Spleen (tissue), 11 donors: ENCODE data around the gene TCF3. TPM values are rescaled to one million over a fixed set of nuclear protein-coding genes. Genes with fewer than 3 reads are reported as not detected.
A peak's percentile ranks its signal among the peaks of the same experiment; 100 is the strongest.

Experiments
- DNase-seq: peaks from one replicate; pipeline ENCODE4 v3.0.0-alpha.2; 2020
- H3K27ac ChIP-seq, 8 donors: fragments of 200-600 bp; sonication (generic) in 7 of 8; 1 replicate in 4 of 8; 2 replicates in 4 of 8; pipeline versions ENCODE4 v1.5.0 to v1.8.0; 2016 to 2021; ENCODE audit warnings: inconsistent platforms in 4 of 8, mild to moderate bottlenecking in 4 of 8, moderate library complexity in 1 of 8
- H3K27me3 ChIP-seq, 7 donors: fragments of 200-600 bp; sonication (generic) in 6 of 7; replicated peaks in 1 of 7; 1 replicate in 4 of 7; 2 replicates in 3 of 7; pipeline versions ENCODE4 v1.5.0 to v1.8.0; 2016 to 2021; ENCODE audit warnings: inconsistent platforms in 3 of 7, mild to moderate bottlenecking in 1 of 7
- H3K36me3 ChIP-seq, 6 donors: fragments of 200-600 bp; sonication (generic) in 5 of 6; 1 replicate in 4 of 6; 2 replicates in 2 of 6; pipeline versions ENCODE4 v1.5.0 to v1.8.0; 2016 to 2021; ENCODE audit warnings: inconsistent platforms in 2 of 6
- H3K4me1 ChIP-seq, 6 donors: fragments of 200-600 bp; sonication (generic) in 5 of 6; 1 replicate in 3 of 6; 2 replicates in 3 of 6; pipeline versions ENCODE4 v1.5.0 to v1.8.0; 2016 to 2021; ENCODE audit warnings: inconsistent platforms in 3 of 6
- H3K4me3 ChIP-seq, 8 donors: fragments of 200-600 bp; sonication (generic) in 7 of 8; 1 replicate in 4 of 8; 2 replicates in 4 of 8; pipeline versions ENCODE4 v1.5.0 to v1.8.0; 2016 to 2021; ENCODE audit warnings: inconsistent platforms in 4 of 8, mild to moderate bottlenecking in 4 of 8, moderate library complexity in 2 of 8
- H3K9me3 ChIP-seq, 8 donors: fragments of 200-600 bp; sonication (generic) in 7 of 8; 1 replicate in 4 of 8; 2 replicates in 4 of 8; pipeline versions ENCODE4 v1.5.0 to v1.8.0; 2016 to 2021; ENCODE audit warnings: inconsistent platforms in 4 of 8
- POLR2A ChIP-seq, 3 donors: fragments of 450-650 bp; IDR thresholded peaks; one replicate each; pipeline ENCODE4 v1.5.1; 2017; ENCODE audit warnings: antibody characterized with exemption in 3 of 3, mild to moderate bottlenecking in 1 of 3
- POLR2AphosphoS5 ChIP-seq, 3 donors: sonication (generic); formaldehyde crosslinking; IDR thresholded peaks; one replicate each; pipeline ENCODE4 v1.5.1; 2017; ENCODE audit warnings: antibody characterized with exemption in 3 of 3
- WGBS, 5 donors: extraction: QIAGEN DNeasy Blood & Tissue Kit in 3 of 5; methylation state at CpG; one replicate each; pipeline versions ENCODE4 v1.1.5 to v1.1.7; 2013 to 2018; 5-methylcytosine and 5-hydroxymethylcytosine counted together
- intact Hi-C: fragments of 100-400 bp; cut with DNase I; formaldehyde crosslinking; loops from one replicate; pipeline ENCODE4 v1.15.0; 2023; ENCODE audit warnings: low total_unique reads
- polyA plus RNA-seq, 3 donors: library from polyadenylated mRNA; stranded (reverse); fragments of 200-250 nt; gene quantifications; one replicate each; pipeline ENCODE4 v1.2.1, GENCODE V29; 2013
- total RNA-seq, 7 donors: library from RNA; depleted of rRNA in 3 of 7; stranded (reverse); fragments of >200 nt in 3 of 7; fragmentation: NEBNext Ultra II Directional in 4 of 7; extraction: Animal tissue kit (Norgen Biotek cat#: 25700) in 4 of 7; gene quantifications; one replicate each; pipeline versions ENCODE4 v1.1.0 to v1.2.1, GENCODE V29; 2016 to 2021
- TF ChIP-seq, protein P1 (sequence below), 11 experiments: fragments of 200-600 bp in 7 of 11; fragments of 450-650 bp in 4 of 11; sonication (generic) in 4 of 11; IDR thresholded peaks in 8 of 11; conservative IDR thresholded peaks in 3 of 11; 1 replicate in 7 of 11; 2 replicates in 4 of 11; pipeline versions ENCODE4 v1.4.0 to v1.8.0; 2016 to 2021; ENCODE audit warnings: antibody characterized with exemption in 11 of 11, inconsistent platforms in 4 of 11, mild to moderate bottlenecking in 1 of 11
- donor health status: healthy with polysubstance abuse.
- donor health status: DM: no; HTN: no; CAD: no; lungs with moderate emphysema.
- donor health status: DM: no; HTN: no; CAD: no.
- donor health status: Bipolar disorder and iron deficiency.
- donor health status: healthy.
- donor health status: DM: no; HTN: no; CAD: no.
- donor health status: DM: yes; HTN: yes; CAD: no.

The TCF3 gene
- total and polyA plus RNA-seq, 10 donors: 79.2 to 135 (median 100) TPM

- Histone ChIP-seq H3K36me3 (peaks cover 0 to 27% (median 16%) of the 10 kb centered on the region in 6 donors), H3K4me3 (peak overlapping the region; percentile 61 to 93 (median 70)), H3K4me1 (peaks cover 12 to 55% (median 36%) of the 10 kb centered on the region in 6 donors), H3K27me3 (no peaks in the 10 kb centered on the region), H3K9me3 (no peaks in the 10 kb centered on the region), H3K27ac (peak overlapping the region; percentile 91 to 100 (median 97))
- TF ChIP-seq POLR2A (IDR thresholded peaks at IDR 0.05) (peak in 2 of 3 donors; percentile 51), POLR2AphosphoS5 (IDR thresholded peaks at IDR 0.05) (peak; percentile 85 to 89 (median 88))
- TF ChIP-seq, protein P1, sequence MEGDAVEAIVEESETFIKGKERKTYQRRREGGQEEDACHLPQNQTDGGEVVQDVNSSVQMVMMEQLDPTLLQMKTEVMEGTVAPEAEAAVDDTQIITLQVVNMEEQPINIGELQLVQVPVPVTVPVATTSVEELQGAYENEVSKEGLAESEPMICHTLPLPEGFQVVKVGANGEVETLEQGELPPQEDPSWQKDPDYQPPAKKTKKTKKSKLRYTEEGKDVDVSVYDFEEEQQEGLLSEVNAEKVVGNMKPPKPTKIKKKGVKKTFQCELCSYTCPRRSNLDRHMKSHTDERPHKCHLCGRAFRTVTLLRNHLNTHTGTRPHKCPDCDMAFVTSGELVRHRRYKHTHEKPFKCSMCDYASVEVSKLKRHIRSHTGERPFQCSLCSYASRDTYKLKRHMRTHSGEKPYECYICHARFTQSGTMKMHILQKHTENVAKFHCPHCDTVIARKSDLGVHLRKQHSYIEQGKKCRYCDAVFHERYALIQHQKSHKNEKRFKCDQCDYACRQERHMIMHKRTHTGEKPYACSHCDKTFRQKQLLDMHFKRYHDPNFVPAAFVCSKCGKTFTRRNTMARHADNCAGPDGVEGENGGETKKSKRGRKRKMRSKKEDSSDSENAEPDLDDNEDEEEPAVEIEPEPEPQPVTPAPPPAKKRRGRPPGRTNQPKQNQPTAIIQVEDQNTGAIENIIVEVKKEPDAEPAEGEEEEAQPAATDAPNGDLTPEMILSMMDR (IDR thresholded peaks at IDR 0.05 in 8 of 11, conservative IDR thresholded peaks at IDR 0.05 in 3 of 11): no peak
- WGBS, 5 donors: 0 to 1% (median 0%) methylated on average over 10 to 94 of the region's 94 CpGs
- DNase-seq: peak; percentile 96
- intact Hi-C loops: no loop called here
These were observed 60.2 kb downstream of the TCF3 start for GRCh38 chr19:1592024-1592754.

DNA sequence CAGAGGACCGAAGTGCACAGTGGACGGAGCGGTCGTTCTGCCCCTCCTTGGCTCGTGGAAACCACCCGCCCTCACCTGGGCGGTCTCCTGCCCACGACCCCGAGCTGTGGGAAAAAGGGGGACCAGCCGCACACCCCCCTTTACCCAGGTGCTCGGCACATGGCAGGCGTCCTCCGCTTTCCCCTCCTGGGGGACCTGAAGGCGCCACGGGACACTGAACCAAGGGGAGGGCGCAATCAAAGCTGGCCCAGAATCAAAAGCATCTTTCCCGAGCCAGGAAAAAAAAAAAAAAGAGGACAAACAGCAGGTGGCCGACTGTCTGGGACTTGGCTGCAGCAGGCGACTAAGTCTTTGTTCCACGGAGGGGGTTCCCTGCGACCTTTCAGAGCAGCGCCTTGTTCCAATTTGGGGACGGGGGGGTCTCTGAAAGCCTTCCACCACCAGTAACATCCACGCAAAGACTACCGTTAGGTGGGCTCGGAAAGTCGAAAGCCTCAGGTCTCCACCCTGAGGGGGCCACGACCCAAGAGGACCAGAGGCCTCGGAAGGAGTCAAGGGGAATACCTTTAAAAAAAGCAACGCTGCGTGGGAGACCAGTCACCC lies 60.9 kb downstream of the TCF3 start:
- TF ChIP-seq POLR2AphosphoS5 (IDR thresholded peaks at IDR 0.05) (peak in 1 of 3 donors; percentile 51), POLR2A (IDR thresholded peaks at IDR 0.05) (no peak)
- WGBS, 5 donors: 1 to 2% (median 1%) methylated on average over 27 to 31 of the region's 31 CpGs
- no peak for DNase-seq

GRCh38 chr19:1590641-1591397 lies 61.6 kb downstream of the TCF3 start:
- peaks cover 12 to 62% (median 36%) of the 10 kb centered on the region in 6 donors for H3K4me1 ChIP-seq
- no peak for DNase-seq
- peaks cover 0 to 18% (median 3%) of the 10 kb centered on the region in 6 donors for H3K36me3 ChIP-seq
- peak overlapping the region in 5 of 8 donors; percentile 20 to 100 (median 97) for H3K27ac ChIP-seq
- H3K27me3 ChIP-seq: no peaks in the 10 kb centered on the region
- TF ChIP-seq POLR2A (IDR thresholded peaks at IDR 0.05): no peak
- TF ChIP-seq, protein P1 (IDR thresholded peaks at IDR 0.05 in 8 of 11, conservative IDR thresholded peaks at IDR 0.05 in 3 of 11): peak in 3 of 11 experiments; percentile 10 to 33 (median 26)
- 17 to 20% (median 17%) methylated on average over 10 of the region's 10 CpGs for WGBS, 5 donors
- peak overlapping the region in 6 of 8 donors; percentile 61 to 93 (median 76) for H3K4me3 ChIP-seq
- intact Hi-C loops: no loop called here
- no peaks in the 10 kb centered on the region for H3K9me3 ChIP-seq

More for the DNA sequence above, 60.9 kb downstream of the TCF3 start:
- Histone ChIP-seq H3K27ac (peak overlapping the region; percentile 91 to 100 (median 97)), H3K9me3 (no peaks in the 10 kb centered on the region), H3K4me3 (peak overlapping the region; percentile 61 to 93 (median 70)), H3K4me1 (peaks cover 12 to 55% (median 36%) of the 10 kb centered on the region in 6 donors), H3K27me3 (no peaks in the 10 kb centered on the region), H3K36me3 (peaks cover 0 to 20% (median 10%) of the 10 kb centered on the region in 6 donors)
- intact Hi-C loops: no loop called here

DNA sequence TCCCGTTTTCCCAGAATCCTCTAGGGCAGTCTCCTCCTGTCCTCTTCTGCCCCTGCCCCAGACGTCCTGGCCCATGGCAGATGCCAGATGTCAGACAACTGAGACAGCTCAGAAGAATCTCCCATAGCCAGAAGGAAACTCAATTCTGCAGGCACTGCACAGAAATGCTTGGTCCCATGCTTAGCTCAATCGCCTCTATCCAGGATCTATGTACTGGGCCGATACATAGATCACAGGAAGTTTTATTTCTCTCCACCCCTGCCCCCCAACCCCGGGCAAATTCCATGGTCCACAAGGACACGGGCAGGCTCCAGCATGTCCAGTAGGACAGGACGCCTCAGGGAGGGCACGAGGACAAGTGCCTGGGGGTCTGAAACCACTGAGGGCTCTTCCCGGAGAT lies 64.5 kb downstream of the TCF3 start:
- peaks cover 12 to 56% (median 28%) of the 10 kb centered on the region in 6 donors for H3K4me1 ChIP-seq
- H3K4me3 ChIP-seq: no peak overlapping the region
- no peak overlapping the region for H3K27ac ChIP-seq
- TF ChIP-seq POLR2A (IDR thresholded peaks at IDR 0.05) (no peak), POLR2AphosphoS5 (IDR thresholded peaks at IDR 0.05) (no peak)
- TF ChIP-seq, protein P1 (IDR thresholded peaks at IDR 0.05 in 8 of 11, conservative IDR thresholded peaks at IDR 0.05 in 3 of 11): no peak
- WGBS, 5 donors: 56 to 82% (median 74%) methylated on average over 9 of the region's 9 CpGs
- no peak for DNase-seq
- H3K36me3 ChIP-seq: peaks cover 0 to 34% (median 19%) of the 10 kb centered on the region in 6 donors
- intact Hi-C loops: no loop called here
- no peaks in the 10 kb centered on the region for H3K9me3 ChIP-seq
- H3K27me3 ChIP-seq: no peaks in the 10 kb centered on the region
